SK-N-SH (cell line): ENCODE results near the gene AAGAB.

Experiments used
- CTCF ChIP-seq: fragments of 200-600 bp; sonication (generic); IDR thresholded peaks from 2 replicates; pipeline ENCODE4 v1.6.1; 2017; ENCODE audit warnings: antibody characterized with exemption, mild to moderate bottlenecking, moderate library complexity
- EP300 ChIP-seq, 2 experiments: IDR thresholded peaks; 2 replicates each; pipeline versions ENCODE4 v1.4.0 to v1.6.1; 2012; ENCODE audit warnings: borderline replicate concordance in 1 of 2, low read depth in 1 of 2, low read length in 1 of 2
- EZH2phosphoT487 ChIP-seq: fragments of 200-600 bp; sonication (generic); IDR thresholded peaks from 2 replicates; pipeline ENCODE4 v1.6.1; 2017; ENCODE audit warnings: low read depth, mixed run types, mild to moderate bottlenecking, antibody characterized with exemption, moderate library complexity, borderline replicate concordance
- JUND ChIP-seq: IDR thresholded peaks from 2 replicates; pipeline ENCODE4 v1.4.0; 2012
- RAD21 ChIP-seq: IDR thresholded peaks from 2 replicates; pipeline ENCODE4 v1.6.1; 2012; ENCODE audit warnings: mild to moderate bottlenecking, low read length
- TAF1 ChIP-seq: IDR thresholded peaks from 2 replicates; pipeline ENCODE4 v1.6.1; 2012; ENCODE audit warnings: low read depth, mild to moderate bottlenecking, low read length, moderate library complexity, borderline replicate concordance
- TCF12 ChIP-seq: IDR thresholded peaks from 2 replicates; pipeline ENCODE4 v1.4.0; 2012
- TEAD4 ChIP-seq: IDR thresholded peaks from 2 replicates; pipeline ENCODE4 v1.4.0; 2012; ENCODE audit warnings: mild to moderate bottlenecking, borderline replicate concordance; ENCODE audit not compliant: insufficient read depth
- ZBTB33 ChIP-seq: IDR thresholded peaks from 2 replicates; pipeline ENCODE4 v1.4.0; 2012; ENCODE audit warnings: low read depth, borderline replicate concordance

- TF ChIP-seq TAF1 (no peak), TEAD4 (no peak), JUND (no peak), CTCF (no peak), RAD21 (no peak), ZBTB33 (no peak), EP300 (IDR thresholded peaks at IDR 0.05; ENCODE audit: borderline replicate concordance in 1 of 2, low read depth in 1 of 2, low read length in 1 of 2) (0 out of 4 replicates have a peak, but pooled peaks of 1 of the 2 experiments have one; percentile 19), TCF12 (no peak), EZH2phosphoT487 (no peak)
Observed at GRCh38 chr15:67195305-67195704, 59.2 kb downstream of the AAGAB start.
